Endodermal cell (in vitro differentiated cells): ENCODE data around the gene SLC25A20. TPM values are rescaled to one million over a fixed set of nuclear protein-coding genes. Genes with fewer than 3 reads are reported as not detected.

ENCODE experiments used
- DNase-seq: peaks from one replicate; pipeline ENCODE4 v3.0.0-alpha.2; 2017
- H3K27ac ChIP-seq: 2 replicates; pipeline ENCODE4 v1.5.1; 2013; ENCODE audit warnings: mild to moderate bottlenecking, low read depth, low read length, moderate library complexity
- H3K27me3 ChIP-seq: 2 replicates; pipeline ENCODE4 v1.6.1; 2013; ENCODE audit warnings: mild to moderate bottlenecking, low read length, moderate library complexity; ENCODE audit not compliant: insufficient read depth, control insufficient read depth, poor library complexity, severe bottlenecking
- H3K36me3 ChIP-seq: 2 replicates; pipeline ENCODE4 v1.7.0; 2013; ENCODE audit warnings: mild to moderate bottlenecking, low read length, moderate library complexity; ENCODE audit not compliant: control insufficient read depth, insufficient read depth
- H3K4me1 ChIP-seq: one replicate; pipeline ENCODE4 v1.7.0; 2013; ENCODE audit warnings: low read length; ENCODE audit not compliant: control insufficient read depth, insufficient read depth
- H3K4me3 ChIP-seq: 2 replicates; pipeline ENCODE4 v1.5.1; 2013; ENCODE audit warnings: mild to moderate bottlenecking, low read length, moderate library complexity
- H3K9ac ChIP-seq: 2 replicates; pipeline ENCODE4 v1.6.1; 2013; ENCODE audit warnings: mild to moderate bottlenecking, low read length, moderate library complexity; ENCODE audit not compliant: poor library complexity, severe bottlenecking; ENCODE audit errors: extremely low read depth
- H3K9me3 ChIP-seq: 2 replicates; pipeline ENCODE4 v1.6.1; 2013; ENCODE audit warnings: mild to moderate bottlenecking, low read length, moderate library complexity; ENCODE audit not compliant: control insufficient read depth
- H3K27ac Mint-ChIP-seq: 2 replicates; pipeline ENCODE4 v1.8.0; 2020; ENCODE audit warnings: mixed read lengths
- H3K27me3 Mint-ChIP-seq: 2 replicates; pipeline ENCODE4 v1.8.0; 2021; ENCODE audit warnings: mild to moderate bottlenecking, mixed read lengths; ENCODE audit not compliant: insufficient read depth
- H3K36me3 Mint-ChIP-seq: 2 replicates; pipeline ENCODE4 v1.8.0; 2020; ENCODE audit warnings: low read depth, mixed read lengths
- H3K4me1 Mint-ChIP-seq: 2 replicates; pipeline ENCODE4 v1.8.0; 2020; ENCODE audit warnings: mixed read lengths
- H3K4me3 Mint-ChIP-seq: 2 replicates; pipeline ENCODE4 v1.8.0; 2020; ENCODE audit warnings: mild to moderate bottlenecking, moderate library complexity, mixed read lengths
- H3K9me3 Mint-ChIP-seq: 2 replicates; pipeline ENCODE4 v1.8.0; 2020; ENCODE audit warnings: mild to moderate bottlenecking, mixed read lengths
- CTCF ChIP-seq: fragments of 200-600 bp; sonication (generic); conservative IDR thresholded peaks from 2 replicates; pipeline ENCODE4 v1.5.0; 2021; ENCODE audit warnings: antibody characterized with exemption, mild to moderate bottlenecking
- WGBS, 2 experiments: methylation state at CpG; one replicate each; pipeline versions ENCODE4 v1.1.5 to v1.1.7; 2013; ENCODE audit warnings: missing lambda C conversion rate in 2 of 2, mixed read lengths in 1 of 2; ENCODE audit not compliant: insufficient coverage in 1 of 2, insufficient read length in 1 of 2; 5-methylcytosine and 5-hydroxymethylcytosine counted together
- total RNA-seq, 2 donors: library from RNA; stranded (reverse); fragmentation: NEBNext Ultra II Directional in 1 of 2; extraction: Animal tissue kit (Norgen Biotek cat#: 25700) in 1 of 2; gene quantifications; 2 replicates in 1 of 2; 3 replicates in 1 of 2; pipeline ENCODE4 v1.2.1, GENCODE V29; 2021

SLC25A20 gene
- total RNA-seq, 2 donors from 2014 or later = 5.0 to 6.7 TPM

GRCh38 chr3:48945432-48945831 lies 46.8 kb upstream of the SLC25A20 start:
- Histone ChIP-seq H3K4me1 (no peaks in the 10 kb centered on the region), H3K9me3 (no peaks in the 10 kb centered on the region), H3K36me3 (peaks cover 38% of the 10 kb centered on the region), H3K27me3 (no peaks in the 10 kb centered on the region), H3K27ac (no peak overlapping the region), H3K9ac (no peak overlapping the region), H3K4me3 (no peak overlapping the region)
- Mint-ChIP-seq H3K27ac (no peak overlapping the region), H3K27me3 (no peaks in the 10 kb centered on the region), H3K4me1 (no peaks in the 10 kb centered on the region), H3K9me3 (no peaks in the 10 kb centered on the region), H3K36me3 (peaks cover 22% of the 10 kb centered on the region), H3K4me3 (no peak overlapping the region)
- WGBS, 2 experiments = 97 to 100% methylated on average over 1 to 2 of the region's 2 CpGs
- TF ChIP-seq CTCF = no peak
- no peak for DNase-seq

- Histone ChIP-seq H3K36me3 (peaks cover 41% of the 10 kb centered on the region), H3K9me3 (no peaks in the 10 kb centered on the region), H3K4me1 (no peaks in the 10 kb centered on the region), H3K9ac (no peak overlapping the region), H3K4me3 (no peak overlapping the region), H3K27ac (no peak overlapping the region), H3K27me3 (no peaks in the 10 kb centered on the region)
- Mint-ChIP-seq H3K27me3 (no peaks in the 10 kb centered on the region), H3K4me3 (no peak overlapping the region), H3K9me3 (peaks cover 1% of the 10 kb centered on the region), H3K4me1 (no peaks in the 10 kb centered on the region), H3K36me3 (peaks cover 55% of the 10 kb centered on the region), H3K27ac (no peak overlapping the region)
- WGBS, 2 experiments = 100% methylated on average over 3 of the region's 3 CpGs; no CpG with 5 or more reads in 1 of the 2 experiments
- no peak for DNase-seq
- TF ChIP-seq CTCF = no peak
These were observed 40.0 kb upstream of the SLC25A20 start for GRCh38 chr3:48938689-48939088.

GRCh38 chr3:48938156-48938555 lies 39.5 kb upstream of the SLC25A20 start:
- no peak for TF ChIP-seq CTCF
- Histone ChIP-seq H3K4me1 (no peaks in the 10 kb centered on the region), H3K4me3 (no peak overlapping the region), H3K27ac (no peak overlapping the region), H3K27me3 (no peaks in the 10 kb centered on the region), H3K9me3 (peaks cover under 1% of the 10 kb centered on the region), H3K9ac (no peak overlapping the region), H3K36me3 (peaks cover 40% of the 10 kb centered on the region)
- Mint-ChIP-seq H3K36me3 (peaks cover 55% of the 10 kb centered on the region), H3K9me3 (peaks cover 1% of the 10 kb centered on the region), H3K4me1 (no peaks in the 10 kb centered on the region), H3K4me3 (no peak overlapping the region), H3K27me3 (no peaks in the 10 kb centered on the region), H3K27ac (no peak overlapping the region)
- DNase-seq = no peak
